Measurements from ENCODE around the gene OGT.

DNA sequence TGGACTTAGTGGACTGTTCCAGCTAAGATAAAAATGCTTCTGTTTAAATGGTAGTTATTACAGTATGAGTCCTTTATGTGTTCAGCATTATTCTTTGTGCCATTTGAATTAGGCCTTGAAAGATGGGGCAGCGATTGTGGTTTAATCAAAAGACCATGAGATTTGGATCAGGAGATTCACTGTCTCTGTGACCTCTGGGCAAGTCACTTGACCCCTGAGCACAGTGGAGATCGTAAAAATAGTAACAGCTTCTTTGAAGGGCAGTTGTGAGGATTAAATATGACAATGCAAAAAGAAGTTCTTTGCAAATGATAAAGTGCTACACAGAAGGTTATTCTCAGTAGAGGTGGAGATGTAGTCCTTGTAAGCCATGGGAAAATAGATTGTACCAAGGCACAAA is 74.6 kb downstream of the OGT start:
- TF ChIP-seq, protein P1, sequence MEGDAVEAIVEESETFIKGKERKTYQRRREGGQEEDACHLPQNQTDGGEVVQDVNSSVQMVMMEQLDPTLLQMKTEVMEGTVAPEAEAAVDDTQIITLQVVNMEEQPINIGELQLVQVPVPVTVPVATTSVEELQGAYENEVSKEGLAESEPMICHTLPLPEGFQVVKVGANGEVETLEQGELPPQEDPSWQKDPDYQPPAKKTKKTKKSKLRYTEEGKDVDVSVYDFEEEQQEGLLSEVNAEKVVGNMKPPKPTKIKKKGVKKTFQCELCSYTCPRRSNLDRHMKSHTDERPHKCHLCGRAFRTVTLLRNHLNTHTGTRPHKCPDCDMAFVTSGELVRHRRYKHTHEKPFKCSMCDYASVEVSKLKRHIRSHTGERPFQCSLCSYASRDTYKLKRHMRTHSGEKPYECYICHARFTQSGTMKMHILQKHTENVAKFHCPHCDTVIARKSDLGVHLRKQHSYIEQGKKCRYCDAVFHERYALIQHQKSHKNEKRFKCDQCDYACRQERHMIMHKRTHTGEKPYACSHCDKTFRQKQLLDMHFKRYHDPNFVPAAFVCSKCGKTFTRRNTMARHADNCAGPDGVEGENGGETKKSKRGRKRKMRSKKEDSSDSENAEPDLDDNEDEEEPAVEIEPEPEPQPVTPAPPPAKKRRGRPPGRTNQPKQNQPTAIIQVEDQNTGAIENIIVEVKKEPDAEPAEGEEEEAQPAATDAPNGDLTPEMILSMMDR (IDR thresholded peaks at IDR 0.05), result no peak
- no peak for TF ChIP-seq POLR2A (IDR thresholded peaks at IDR 0.05; ENCODE audit: low read depth)
- TF ChIP-seq POLR2AphosphoS5 (IDR thresholded peaks at IDR 0.05), result no peak
